WTC11 (cell line): ENCODE results near the gene IL17RA. TPM values are rescaled to one million over a fixed set of nuclear protein-coding genes. Genes with fewer than 3 reads are reported as not detected.

Source experiments
- ATAC-seq: fragments of 200-7000 bp; cut with Tn5 transposase; 2 replicates; pipeline ENCODE4 v1.10.0; 2021; ENCODE audit warnings: mild to moderate bottlenecking, moderate library complexity
- CTCF ChIA-PET: fragments of 300-600 bp; sonication (Branson Sonifier 250); formaldehyde crosslinking; loops from one replicate; lab custom pipeline; 2021; ENCODE audit warnings: antibody characterized with exemption; lab: Charles Lee
- POLR2A ChIA-PET: fragments of 350-600 bp; sonication (Branson Sonifier 250); formaldehyde crosslinking; loops from one replicate; lab custom pipeline; 2021; ENCODE audit warnings: antibody characterized with exemption; lab: Charles Lee
- DNase-seq: peaks from one replicate; pipeline ENCODE4 v3.0.0; 2021; ENCODE audit warnings: low spot score
- H3K27ac Mint-ChIP-seq: 2 replicates; pipeline ENCODE4 v1.8.0; 2021; ENCODE audit warnings: mixed read lengths
- H3K27me3 Mint-ChIP-seq: 2 replicates; pipeline ENCODE4 v1.8.0; 2021; ENCODE audit warnings: low read depth, mild to moderate bottlenecking, moderate library complexity, mixed read lengths
- H3K36me3 Mint-ChIP-seq: 2 replicates; pipeline ENCODE4 v1.8.0; 2021; ENCODE audit warnings: mixed read lengths
- H3K4me1 Mint-ChIP-seq: 2 replicates; pipeline ENCODE4 v1.8.0; 2022; ENCODE audit warnings: mixed read lengths
- H3K4me3 Mint-ChIP-seq: 2 replicates; pipeline ENCODE4 v1.8.0; 2021; ENCODE audit warnings: mild to moderate bottlenecking, moderate library complexity, mixed read lengths
- H3K9me3 Mint-ChIP-seq: 2 replicates; pipeline ENCODE4 v1.8.0; 2021; ENCODE audit warnings: mixed read lengths
- E2F4 ChIP-seq: sonication (generic); formaldehyde crosslinking; IDR thresholded peaks from 2 replicates; pipeline ENCODE4 v1.8.1; 2022; ENCODE audit warnings: low read depth, mild to moderate bottlenecking, moderate library complexity, missing genetic modification reagents, borderline replicate concordance
- FOXP1 ChIP-seq: sonication (generic); formaldehyde crosslinking; IDR thresholded peaks from 2 replicates; pipeline ENCODE4 v1.8.0; 2022; ENCODE audit warnings: missing genetic modification reagents, mild to moderate bottlenecking, moderate library complexity, borderline replicate concordance
- FOXP4 ChIP-seq: sonication (generic); formaldehyde crosslinking; IDR thresholded peaks from 2 replicates; pipeline ENCODE4 v1.8.0; 2022; ENCODE audit warnings: mild to moderate bottlenecking, missing genetic modification reagents
- GABPB1 ChIP-seq: sonication (generic); formaldehyde crosslinking; IDR thresholded peaks from 2 replicates; pipeline ENCODE4 v1.8.1; 2023; ENCODE audit warnings: mild to moderate bottlenecking, missing genetic modification reagents
- IRF2 ChIP-seq: sonication (generic); formaldehyde crosslinking; IDR thresholded peaks from 2 replicates; pipeline ENCODE4 v1.8.0; 2022; ENCODE audit warnings: low read depth, missing genetic modification reagents, borderline replicate concordance
- NR1H2 ChIP-seq: sonication (generic); formaldehyde crosslinking; IDR thresholded peaks from 2 replicates; pipeline ENCODE4 v1.9.0; 2021; ENCODE audit warnings: mild to moderate bottlenecking, moderate library complexity, missing genetic modification reagents
- TCF7 ChIP-seq: sonication (generic); formaldehyde crosslinking; IDR thresholded peaks from 2 replicates; pipeline ENCODE4 v1.8.0; 2022; ENCODE audit warnings: mild to moderate bottlenecking, low read depth, missing genetic modification reagents, moderate library complexity
- TEAD1 ChIP-seq: sonication (generic); formaldehyde crosslinking; IDR thresholded peaks from 2 replicates; pipeline ENCODE4 v1.8.0; 2022; ENCODE audit warnings: mild to moderate bottlenecking, missing genetic modification reagents
- ZMAT4 ChIP-seq: fragments of 250-450 bp; sonication (Bioruptor Pico); IDR thresholded peaks from 2 replicates; pipeline ENCODE4 v1.9.0; 2021; ENCODE audit warnings: mild to moderate bottlenecking
- ZNF138 ChIP-seq: sonication (generic); formaldehyde crosslinking; conservative IDR thresholded peaks from 2 replicates; pipeline ENCODE4 v1.8.1; 2022; ENCODE audit warnings: mild to moderate bottlenecking, moderate library complexity, missing genetic modification reagents
- total RNA-seq: library from RNA; stranded (reverse); gene quantifications from 3 replicates; pipeline ENCODE4 v1.2.3, GENCODE V29; 2021
- TF ChIP-seq, protein P1 (sequence below): sonication (generic); formaldehyde crosslinking; IDR thresholded peaks from 2 replicates; pipeline ENCODE4 v1.8.1; 2023; ENCODE audit warnings: mild to moderate bottlenecking, missing genetic modification reagents
- TF ChIP-seq, protein P2 (sequence below): sonication (generic); formaldehyde crosslinking; IDR thresholded peaks from 2 replicates; pipeline ENCODE4 v1.8.1; 2023; ENCODE audit warnings: mild to moderate bottlenecking, missing genetic modification reagents, borderline replicate concordance

Gene IL17RA
- total RNA-seq, 1 experiment from 2014 or later: 7.9 TPM

- TF ChIP-seq FOXP4 (CRISPR knock-in tag): no peak
- TF ChIP-seq GABPB1 (CRISPR knock-in tag): no peak
- TF ChIP-seq TEAD1 (CRISPR knock-in tag): no peak
- no peak for TF ChIP-seq ZNF138 (CRISPR knock-in tag)
These were observed 33.1 kb downstream of the IL17RA start (continued) for GRCh38 chr22:17117890-17118289.

GRCh38 chr22:17118342-17118741 lies 33.5 kb downstream of the IL17RA start:
- peaks cover 3% of the 10 kb centered on the region; the same call in 1 of the 2 replicates for H3K27me3 Mint-ChIP-seq

More at GRCh38 chr22:17118342-17118741, 33.5 kb downstream of the IL17RA start:
- no peak for DNase-seq
- Mint-ChIP-seq H3K4me3 (no peak overlapping the region), H3K27ac (no peak overlapping the region), H3K9me3 (no peaks in the 10 kb centered on the region), H3K36me3 (no peaks in the 10 kb centered on the region), H3K4me1 (peaks cover 25% of the 10 kb centered on the region)
- POLR2A ChIA-PET: interaction anchor here (0.6 kb wide), 1 partner anchor 13 kb away, joined by 3 read pairs; no protein-coding TSS in a partner anchor
- ATAC-seq: no peak
- CTCF ChIA-PET: interaction anchor here (2.0 to 2.5 kb wide), 3 partner anchors 47 to 60 kb away, joined by 6 to 13 read pairs (median 9); no protein-coding TSS in a partner anchor
- no peak for TF ChIP-seq FOXP1 (CRISPR knock-in tag)
- TF ChIP-seq NR1H2: no peak
- no peak for TF ChIP-seq TCF7 (CRISPR knock-in tag)
- TF ChIP-seq, protein P1, sequence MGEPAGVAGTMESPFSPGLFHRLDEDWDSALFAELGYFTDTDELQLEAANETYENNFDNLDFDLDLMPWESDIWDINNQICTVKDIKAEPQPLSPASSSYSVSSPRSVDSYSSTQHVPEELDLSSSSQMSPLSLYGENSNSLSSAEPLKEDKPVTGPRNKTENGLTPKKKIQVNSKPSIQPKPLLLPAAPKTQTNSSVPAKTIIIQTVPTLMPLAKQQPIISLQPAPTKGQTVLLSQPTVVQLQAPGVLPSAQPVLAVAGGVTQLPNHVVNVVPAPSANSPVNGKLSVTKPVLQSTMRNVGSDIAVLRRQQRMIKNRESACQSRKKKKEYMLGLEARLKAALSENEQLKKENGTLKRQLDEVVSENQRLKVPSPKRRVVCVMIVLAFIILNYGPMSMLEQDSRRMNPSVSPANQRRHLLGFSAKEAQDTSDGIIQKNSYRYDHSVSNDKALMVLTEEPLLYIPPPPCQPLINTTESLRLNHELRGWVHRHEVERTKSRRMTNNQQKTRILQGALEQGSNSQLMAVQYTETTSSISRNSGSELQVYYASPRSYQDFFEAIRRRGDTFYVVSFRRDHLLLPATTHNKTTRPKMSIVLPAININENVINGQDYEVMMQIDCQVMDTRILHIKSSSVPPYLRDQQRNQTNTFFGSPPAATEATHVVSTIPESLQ (CRISPR knock-in tag): no peak
- TF ChIP-seq E2F4 (CRISPR knock-in tag): no peak
- no peak for TF ChIP-seq ZMAT4 (CRISPR knock-in tag)
- TF ChIP-seq IRF2 (CRISPR knock-in tag): no peak
- TF ChIP-seq, protein P2, sequence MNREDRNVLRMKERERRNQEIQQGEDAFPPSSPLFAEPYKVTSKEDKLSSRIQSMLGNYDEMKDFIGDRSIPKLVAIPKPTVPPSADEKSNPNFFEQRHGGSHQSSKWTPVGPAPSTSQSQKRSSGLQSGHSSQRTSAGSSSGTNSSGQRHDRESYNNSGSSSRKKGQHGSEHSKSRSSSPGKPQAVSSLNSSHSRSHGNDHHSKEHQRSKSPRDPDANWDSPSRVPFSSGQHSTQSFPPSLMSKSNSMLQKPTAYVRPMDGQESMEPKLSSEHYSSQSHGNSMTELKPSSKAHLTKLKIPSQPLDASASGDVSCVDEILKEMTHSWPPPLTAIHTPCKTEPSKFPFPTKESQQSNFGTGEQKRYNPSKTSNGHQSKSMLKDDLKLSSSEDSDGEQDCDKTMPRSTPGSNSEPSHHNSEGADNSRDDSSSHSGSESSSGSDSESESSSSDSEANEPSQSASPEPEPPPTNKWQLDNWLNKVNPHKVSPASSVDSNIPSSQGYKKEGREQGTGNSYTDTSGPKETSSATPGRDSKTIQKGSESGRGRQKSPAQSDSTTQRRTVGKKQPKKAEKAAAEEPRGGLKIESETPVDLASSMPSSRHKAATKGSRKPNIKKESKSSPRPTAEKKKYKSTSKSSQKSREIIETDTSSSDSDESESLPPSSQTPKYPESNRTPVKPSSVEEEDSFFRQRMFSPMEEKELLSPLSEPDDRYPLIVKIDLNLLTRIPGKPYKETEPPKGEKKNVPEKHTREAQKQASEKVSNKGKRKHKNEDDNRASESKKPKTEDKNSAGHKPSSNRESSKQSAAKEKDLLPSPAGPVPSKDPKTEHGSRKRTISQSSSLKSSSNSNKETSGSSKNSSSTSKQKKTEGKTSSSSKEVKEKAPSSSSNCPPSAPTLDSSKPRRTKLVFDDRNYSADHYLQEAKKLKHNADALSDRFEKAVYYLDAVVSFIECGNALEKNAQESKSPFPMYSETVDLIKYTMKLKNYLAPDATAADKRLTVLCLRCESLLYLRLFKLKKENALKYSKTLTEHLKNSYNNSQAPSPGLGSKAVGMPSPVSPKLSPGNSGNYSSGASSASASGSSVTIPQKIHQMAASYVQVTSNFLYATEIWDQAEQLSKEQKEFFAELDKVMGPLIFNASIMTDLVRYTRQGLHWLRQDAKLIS: no peak
